ENCODE measurements around the gene CEP164. TPM values are rescaled to one million over a fixed set of nuclear protein-coding genes. Genes with fewer than 3 reads are reported as not detected.

CEP164 gene
- polyA plus RNA-seq, 1 donor from 2014 or later, result 27.4 TPM

DNA sequence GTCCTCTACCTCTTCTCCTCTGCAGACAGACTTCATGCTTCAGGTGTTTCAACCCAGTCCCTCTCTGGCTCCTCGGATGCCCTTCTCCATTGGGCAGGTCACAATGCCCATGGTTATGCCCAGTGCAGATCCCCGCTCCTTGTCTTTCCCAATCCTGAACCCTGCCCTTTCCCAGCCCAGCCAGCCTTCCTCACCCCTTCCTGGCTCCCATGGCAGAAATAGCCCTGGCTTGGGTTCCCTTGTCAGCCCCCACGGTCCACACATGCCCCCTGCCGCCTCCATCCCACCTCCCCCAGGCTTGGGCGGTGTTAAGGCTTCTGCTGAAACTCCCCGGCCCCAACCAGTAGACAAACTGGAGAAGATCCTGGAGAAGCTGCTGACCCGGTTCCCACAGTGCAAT, 45.8 kb upstream of the CEP164 start:
- H3K27ac ChIP-seq (ENCODE audit: low read length), result no peak overlapping the region
- H3K4me2 ChIP-seq (ENCODE audit: low read length), result no peak overlapping the region
- no peaks in the 10 kb centered on the region for H3K9me3 ChIP-seq (ENCODE audit: low read length)
- no peak overlapping the region for H2AFZ ChIP-seq (ENCODE audit: low read depth, low read length)
- H3K79me2 ChIP-seq (replicated peaks; ENCODE audit: insufficient read depth, low read length), result no peaks in the 10 kb centered on the region
- H3K9ac ChIP-seq (ENCODE audit: low read length), result no peak overlapping the region
- no peak overlapping the region for H3K4me3 ChIP-seq (ENCODE audit: low read length)
- no peaks in the 10 kb centered on the region for H4K20me1 ChIP-seq (ENCODE audit: insufficient read depth)
- no peaks in the 10 kb centered on the region for H3K27me3 ChIP-seq (ENCODE audit: insufficient read depth, low read depth, low read length)
- H3K9me2 ChIP-seq (ENCODE audit: insufficient read depth, low read length), result no peaks in the 10 kb centered on the region
- no peaks in the 10 kb centered on the region for H3F3A ChIP-seq (ENCODE audit: insufficient read depth, low read length, poor library complexity, severe bottlenecking)
- TF ChIP-seq TAF1 (IDR thresholded peaks at IDR 0.05; ENCODE audit: low read depth) (no peak), EZH2 (IDR thresholded peaks at IDR 0.05; ENCODE audit: borderline replicate concordance, insufficient read depth, low read length, poor library complexity, severe bottlenecking) (no peak), RAD21 (conservative IDR thresholded peaks at IDR 0.05) (no peak), MXI1 (conservative IDR thresholded peaks at IDR 0.05; ENCODE audit: poor library complexity, severe bottlenecking) (no peak)
- peaks cover 3% of the 10 kb centered on the region for H3K36me3 ChIP-seq (ENCODE audit: insufficient read depth, low read length)

DNA sequence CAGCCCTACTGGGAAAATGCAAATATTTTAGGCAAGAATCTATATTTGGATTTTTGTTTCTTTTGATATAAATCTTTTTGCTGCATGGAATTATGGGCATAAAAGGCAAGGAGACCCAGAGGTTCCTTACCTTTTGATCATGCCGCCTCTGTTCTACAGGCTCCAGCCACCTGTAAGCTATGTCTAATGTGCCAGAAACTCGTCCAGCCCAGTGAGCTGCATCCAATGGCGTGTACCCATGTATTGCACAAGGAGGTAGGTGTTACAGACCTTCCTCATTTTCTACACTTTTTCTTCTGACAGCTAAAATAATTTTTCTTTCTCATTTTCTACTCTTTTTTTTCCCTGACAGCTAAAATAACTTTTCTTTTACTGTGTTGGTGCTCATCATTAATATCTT, 44.7 kb upstream of the CEP164 start:
- TF ChIP-seq EP300 (conservative IDR thresholded peaks at IDR 0.05; ENCODE audit: poor library complexity, severe bottlenecking), result no peak
- TF ChIP-seq SMC3 (conservative IDR thresholded peaks at IDR 0.05; ENCODE audit: poor library complexity), result no peak
- no peak for TF ChIP-seq POLR2AphosphoS5 (IDR thresholded peaks at IDR 0.05)
- no peak for TF ChIP-seq RAD21 (conservative IDR thresholded peaks at IDR 0.05)
- TF ChIP-seq, protein P1, sequence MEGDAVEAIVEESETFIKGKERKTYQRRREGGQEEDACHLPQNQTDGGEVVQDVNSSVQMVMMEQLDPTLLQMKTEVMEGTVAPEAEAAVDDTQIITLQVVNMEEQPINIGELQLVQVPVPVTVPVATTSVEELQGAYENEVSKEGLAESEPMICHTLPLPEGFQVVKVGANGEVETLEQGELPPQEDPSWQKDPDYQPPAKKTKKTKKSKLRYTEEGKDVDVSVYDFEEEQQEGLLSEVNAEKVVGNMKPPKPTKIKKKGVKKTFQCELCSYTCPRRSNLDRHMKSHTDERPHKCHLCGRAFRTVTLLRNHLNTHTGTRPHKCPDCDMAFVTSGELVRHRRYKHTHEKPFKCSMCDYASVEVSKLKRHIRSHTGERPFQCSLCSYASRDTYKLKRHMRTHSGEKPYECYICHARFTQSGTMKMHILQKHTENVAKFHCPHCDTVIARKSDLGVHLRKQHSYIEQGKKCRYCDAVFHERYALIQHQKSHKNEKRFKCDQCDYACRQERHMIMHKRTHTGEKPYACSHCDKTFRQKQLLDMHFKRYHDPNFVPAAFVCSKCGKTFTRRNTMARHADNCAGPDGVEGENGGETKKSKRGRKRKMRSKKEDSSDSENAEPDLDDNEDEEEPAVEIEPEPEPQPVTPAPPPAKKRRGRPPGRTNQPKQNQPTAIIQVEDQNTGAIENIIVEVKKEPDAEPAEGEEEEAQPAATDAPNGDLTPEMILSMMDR (IDR thresholded peaks at IDR 0.05; ENCODE audit: poor library complexity, severe bottlenecking), result no peak
- TF ChIP-seq EZH2 (IDR thresholded peaks at IDR 0.05; ENCODE audit: borderline replicate concordance, insufficient read depth, low read length, poor library complexity, severe bottlenecking), result no peak
- no peak for TF ChIP-seq TAF1 (IDR thresholded peaks at IDR 0.05; ENCODE audit: low read depth)
- TF ChIP-seq, protein P2, sequence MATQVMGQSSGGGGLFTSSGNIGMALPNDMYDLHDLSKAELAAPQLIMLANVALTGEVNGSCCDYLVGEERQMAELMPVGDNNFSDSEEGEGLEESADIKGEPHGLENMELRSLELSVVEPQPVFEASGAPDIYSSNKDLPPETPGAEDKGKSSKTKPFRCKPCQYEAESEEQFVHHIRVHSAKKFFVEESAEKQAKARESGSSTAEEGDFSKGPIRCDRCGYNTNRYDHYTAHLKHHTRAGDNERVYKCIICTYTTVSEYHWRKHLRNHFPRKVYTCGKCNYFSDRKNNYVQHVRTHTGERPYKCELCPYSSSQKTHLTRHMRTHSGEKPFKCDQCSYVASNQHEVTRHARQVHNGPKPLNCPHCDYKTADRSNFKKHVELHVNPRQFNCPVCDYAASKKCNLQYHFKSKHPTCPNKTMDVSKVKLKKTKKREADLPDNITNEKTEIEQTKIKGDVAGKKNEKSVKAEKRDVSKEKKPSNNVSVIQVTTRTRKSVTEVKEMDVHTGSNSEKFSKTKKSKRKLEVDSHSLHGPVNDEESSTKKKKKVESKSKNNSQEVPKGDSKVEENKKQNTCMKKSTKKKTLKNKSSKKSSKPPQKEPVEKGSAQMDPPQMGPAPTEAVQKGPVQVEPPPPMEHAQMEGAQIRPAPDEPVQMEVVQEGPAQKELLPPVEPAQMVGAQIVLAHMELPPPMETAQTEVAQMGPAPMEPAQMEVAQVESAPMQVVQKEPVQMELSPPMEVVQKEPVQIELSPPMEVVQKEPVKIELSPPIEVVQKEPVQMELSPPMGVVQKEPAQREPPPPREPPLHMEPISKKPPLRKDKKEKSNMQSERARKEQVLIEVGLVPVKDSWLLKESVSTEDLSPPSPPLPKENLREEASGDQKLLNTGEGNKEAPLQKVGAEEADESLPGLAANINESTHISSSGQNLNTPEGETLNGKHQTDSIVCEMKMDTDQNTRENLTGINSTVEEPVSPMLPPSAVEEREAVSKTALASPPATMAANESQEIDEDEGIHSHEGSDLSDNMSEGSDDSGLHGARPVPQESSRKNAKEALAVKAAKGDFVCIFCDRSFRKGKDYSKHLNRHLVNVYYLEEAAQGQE (IDR thresholded peaks at IDR 0.05; ENCODE audit: borderline replicate concordance), result no peak
- no peak for TF ChIP-seq MXI1 (conservative IDR thresholded peaks at IDR 0.05; ENCODE audit: poor library complexity, severe bottlenecking)
- H3K27ac ChIP-seq (ENCODE audit: low read length), result no peak overlapping the region
- no peaks in the 10 kb centered on the region for H3K79me2 ChIP-seq (replicated peaks; ENCODE audit: insufficient read depth, low read length)
- peaks cover 3% of the 10 kb centered on the region for H3K36me3 ChIP-seq (ENCODE audit: insufficient read depth, low read length)
- no peaks in the 10 kb centered on the region for H3K27me3 ChIP-seq (ENCODE audit: insufficient read depth, low read depth, low read length)
- no peak overlapping the region for H3K4me3 ChIP-seq (ENCODE audit: low read length)
- H4K20me1 ChIP-seq (ENCODE audit: insufficient read depth), result no peaks in the 10 kb centered on the region
- no peak overlapping the region for H2AFZ ChIP-seq (ENCODE audit: low read depth, low read length)
- no peaks in the 10 kb centered on the region for H3K9me2 ChIP-seq (ENCODE audit: insufficient read depth, low read length)
- H3K9me3 ChIP-seq (ENCODE audit: low read length), result no peaks in the 10 kb centered on the region
- H3K9ac ChIP-seq (ENCODE audit: low read length), result no peak overlapping the region
- H3K4me2 ChIP-seq (ENCODE audit: low read length), result no peak overlapping the region
- no peaks in the 10 kb centered on the region for H3F3A ChIP-seq (ENCODE audit: insufficient read depth, low read length, poor library complexity, severe bottlenecking)
